Neural crest cell (in vitro differentiated cells): ENCODE data around the gene BORCS5. TPM values are rescaled to one million over a fixed set of nuclear protein-coding genes. Genes with fewer than 3 reads are reported as not detected.

ENCODE experiments used
- DNase-seq: peaks from one replicate; pipeline ENCODE4 v3.0.0; 2021; ENCODE audit warnings: low read depth, mixed read lengths, low spot score
- H3K27ac Mint-ChIP-seq: one replicate; pipeline ENCODE4 v1.8.0; 2021; ENCODE audit warnings: mild to moderate bottlenecking, mixed read lengths; ENCODE audit not compliant: unreplicated experiment
- H3K27me3 Mint-ChIP-seq: 2 replicates; pipeline ENCODE4 v1.8.0; 2021; ENCODE audit warnings: low read depth, mild to moderate bottlenecking, mixed read lengths
- H3K36me3 Mint-ChIP-seq: 2 replicates; pipeline ENCODE4 v1.8.0; 2021; ENCODE audit warnings: low read depth, mild to moderate bottlenecking, mixed read lengths
- H3K4me1 Mint-ChIP-seq: 2 replicates; pipeline ENCODE4 v1.8.0; 2021; ENCODE audit warnings: mixed read lengths
- H3K4me3 Mint-ChIP-seq: one replicate; pipeline ENCODE4 v1.8.0; 2021; ENCODE audit warnings: mild to moderate bottlenecking, mixed read lengths
- H3K9me3 Mint-ChIP-seq: 2 replicates; pipeline ENCODE4 v1.8.0; 2021; ENCODE audit warnings: mixed read lengths
- CTCF ChIP-seq: fragments of 200-600 bp; sonication (generic); conservative IDR thresholded peaks from 2 replicates; pipeline ENCODE4 v1.5.0; 2021; ENCODE audit warnings: antibody characterized with exemption, mild to moderate bottlenecking
- total RNA-seq: library from RNA; stranded (reverse); gene quantifications from 2 replicates; pipeline ENCODE4 v1.2.1, GENCODE V29; 2021

Gene BORCS5
- total RNA-seq, 1 donor from 2014 or later: 15.0 TPM

GRCh38 chr12:12476857-12477531 is 120.1 kb downstream of the BORCS5 start:
- no peak for TF ChIP-seq CTCF
- Mint-ChIP-seq H3K4me1 (no peaks in the 10 kb centered on the region), H3K4me3 (no peak overlapping the region), H3K9me3 (no peaks in the 10 kb centered on the region), H3K36me3 (peaks cover 27% of the 10 kb centered on the region), H3K27ac (peak overlapping the region; percentile 19), H3K27me3 (no peaks in the 10 kb centered on the region)
- no peak for DNase-seq

GRCh38 chr12:12477532-12477890 is 120.6 kb downstream of the BORCS5 start:
- DNase-seq: no peak
- Mint-ChIP-seq H3K27me3 (no peaks in the 10 kb centered on the region), H3K36me3 (peaks cover 27% of the 10 kb centered on the region), H3K9me3 (no peaks in the 10 kb centered on the region), H3K4me3 (no peak overlapping the region), H3K27ac (peak overlapping the region; percentile 19), H3K4me1 (no peaks in the 10 kb centered on the region)
- no peak for TF ChIP-seq CTCF

GRCh38 chr12:12480074-12480473 is 123.2 kb downstream of the BORCS5 start:
- DNase-seq: no peak
- no peaks in the 10 kb centered on the region for H3K9me3 Mint-ChIP-seq
- no peak for TF ChIP-seq CTCF
- H3K27ac Mint-ChIP-seq: no peak overlapping the region
- no peaks in the 10 kb centered on the region for H3K4me1 Mint-ChIP-seq
- H3K36me3 Mint-ChIP-seq: peaks cover 17% of the 10 kb centered on the region
- no peaks in the 10 kb centered on the region for H3K27me3 Mint-ChIP-seq
- no peak overlapping the region for H3K4me3 Mint-ChIP-seq

GRCh38 chr12:12481631-12482030 is 124.8 kb downstream of the BORCS5 start:
- no peaks in the 10 kb centered on the region for H3K9me3 Mint-ChIP-seq
- peaks cover 10% of the 10 kb centered on the region for H3K36me3 Mint-ChIP-seq
- no peaks in the 10 kb centered on the region for H3K27me3 Mint-ChIP-seq
- H3K4me1 Mint-ChIP-seq: no peaks in the 10 kb centered on the region
- H3K4me3 Mint-ChIP-seq: no peak overlapping the region
- no peak for DNase-seq
- TF ChIP-seq CTCF: no peak
- H3K27ac Mint-ChIP-seq: no peak overlapping the region

- DNase-seq: no peak
- Mint-ChIP-seq H3K4me1 (no peaks in the 10 kb centered on the region), H3K4me3 (no peak overlapping the region), H3K27me3 (no peaks in the 10 kb centered on the region), H3K9me3 (no peaks in the 10 kb centered on the region), H3K27ac (no peak overlapping the region), H3K36me3 (peaks cover 10% of the 10 kb centered on the region)
- TF ChIP-seq CTCF: no peak
These were observed 125.4 kb downstream of the BORCS5 start for GRCh38 chr12:12482150-12482761.
